HG03457 (cell line): ENCODE measurements around the gene GPRIN2.
"Not testable (repeated sequence)": the region's sequence is repeated elsewhere in the genome, so short reads cannot be mapped to it uniquely, and the experiment has no call there.

Experiments
- ATAC-seq: cut with Tn5 transposase; IDR thresholded peaks from one replicate; pipeline ENCODE4 v1.9.1; 2021; ENCODE audit warnings: moderate number of reproducible peaks; ENCODE audit not compliant: unreplicated experiment

GPRIN2 gene

DNA sequence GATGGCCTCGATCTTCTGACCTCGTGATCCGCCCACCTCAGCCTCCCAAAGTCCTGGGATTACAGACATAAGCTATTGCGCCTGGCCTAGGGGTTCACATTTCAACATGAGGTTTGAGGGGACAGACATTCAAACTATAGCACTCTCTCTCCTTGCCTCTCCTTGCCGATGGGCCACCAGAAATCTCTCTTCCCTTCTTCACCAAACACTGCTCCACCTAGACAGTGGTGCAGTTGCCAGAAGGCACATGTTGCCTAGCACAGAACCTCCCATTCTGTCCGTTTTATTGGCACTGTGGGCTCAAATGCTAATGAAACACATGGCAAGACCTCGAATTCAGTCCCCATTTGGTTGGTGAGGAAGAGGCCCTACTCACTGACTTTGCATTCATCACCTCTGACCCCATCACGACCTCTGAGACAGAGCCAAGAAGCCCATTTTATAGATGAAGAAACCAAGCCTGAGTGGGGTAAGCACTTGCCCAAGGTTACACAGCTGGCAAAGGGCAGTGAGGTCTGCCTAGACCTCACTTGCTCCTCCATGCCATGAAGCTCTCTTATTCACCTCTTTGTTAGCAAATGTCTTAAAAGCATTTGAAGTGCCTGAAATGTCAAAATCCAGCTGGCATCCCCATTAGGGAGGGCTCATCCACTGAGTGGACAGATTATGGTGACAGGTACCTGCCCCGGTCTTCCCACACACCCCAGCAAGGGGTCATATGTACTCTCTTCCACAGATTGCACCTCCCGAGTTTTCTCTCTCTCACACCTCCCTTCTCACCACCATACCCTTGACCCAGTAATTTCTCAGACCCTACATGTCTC is 34.0 kb downstream of the GPRIN2 start:
- no peak for ATAC-seq

DNA sequence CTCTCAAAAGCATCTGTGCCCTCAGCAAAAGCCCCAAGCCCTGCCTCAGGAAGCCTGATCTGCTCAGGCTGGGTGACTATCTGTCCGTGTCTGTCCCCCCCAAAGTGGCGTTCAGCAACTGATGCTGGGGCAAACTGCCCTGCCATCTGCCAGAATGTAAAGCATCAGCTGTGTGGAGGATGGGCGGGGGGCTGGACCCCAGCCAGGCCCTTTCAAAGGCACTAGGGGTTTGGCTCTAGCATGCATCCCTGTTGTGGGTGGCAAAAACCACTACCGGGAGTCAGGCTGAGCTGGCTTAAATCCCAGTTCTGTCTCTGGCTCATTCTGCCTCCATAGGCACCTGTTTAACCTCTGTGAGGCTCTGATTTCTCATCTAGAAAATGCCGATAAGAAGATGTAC is 35.5 kb downstream of the GPRIN2 start:
- no peak for ATAC-seq

DNA sequence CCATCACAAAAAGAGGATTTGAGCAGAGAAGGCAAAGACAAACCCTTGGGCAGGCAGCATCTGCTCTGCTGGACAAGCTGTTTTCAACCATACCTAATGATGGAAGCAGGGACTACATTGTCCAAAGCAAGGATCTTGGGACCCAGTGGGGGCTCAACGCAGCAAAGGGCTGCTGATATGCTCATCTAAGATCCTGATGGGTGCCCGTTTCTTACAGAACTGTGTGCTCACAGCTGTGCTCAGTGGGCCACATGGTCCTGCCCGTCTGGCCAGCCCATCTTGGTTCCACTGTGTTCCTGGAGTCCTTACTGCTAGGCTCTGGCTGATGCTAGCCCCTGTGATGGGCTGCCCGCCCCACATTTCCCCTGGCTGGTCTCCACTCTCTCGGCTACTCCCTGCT is 36.1 kb downstream of the GPRIN2 start:
- no peak for ATAC-seq

DNA sequence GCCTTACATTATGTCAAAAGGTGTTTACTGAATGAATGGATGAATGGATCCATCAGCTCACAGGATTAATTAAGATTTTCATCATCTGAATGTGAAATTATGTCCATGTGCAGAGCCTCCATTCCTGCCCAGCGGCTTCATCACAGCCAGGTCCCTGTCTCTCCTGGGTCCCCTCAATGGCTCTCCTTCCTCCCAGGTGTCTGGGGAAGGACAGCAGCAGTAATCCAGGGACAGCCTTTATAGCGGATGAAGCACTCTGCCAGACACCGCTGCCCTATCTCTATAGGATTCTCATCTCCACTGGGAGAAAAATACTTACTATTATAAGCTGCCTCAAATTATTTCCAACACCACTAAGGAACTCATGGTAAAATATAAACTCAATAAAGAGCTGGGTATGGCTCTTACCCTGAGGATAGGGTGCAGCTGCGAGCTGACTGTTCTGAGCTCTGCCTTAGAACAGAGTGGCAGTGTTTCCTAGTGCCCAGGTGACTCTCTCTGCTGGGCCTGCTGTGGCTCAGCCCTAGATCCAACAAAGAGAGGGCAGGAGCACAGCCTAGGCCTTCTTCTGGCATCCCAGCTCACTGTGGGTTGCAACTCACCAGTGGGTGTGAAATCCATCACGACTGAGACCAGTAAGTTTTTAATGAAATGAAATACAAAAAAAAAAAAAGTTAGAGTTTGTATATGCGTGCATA is 38.3 kb downstream of the GPRIN2 start:
- no peak for ATAC-seq

DNA sequence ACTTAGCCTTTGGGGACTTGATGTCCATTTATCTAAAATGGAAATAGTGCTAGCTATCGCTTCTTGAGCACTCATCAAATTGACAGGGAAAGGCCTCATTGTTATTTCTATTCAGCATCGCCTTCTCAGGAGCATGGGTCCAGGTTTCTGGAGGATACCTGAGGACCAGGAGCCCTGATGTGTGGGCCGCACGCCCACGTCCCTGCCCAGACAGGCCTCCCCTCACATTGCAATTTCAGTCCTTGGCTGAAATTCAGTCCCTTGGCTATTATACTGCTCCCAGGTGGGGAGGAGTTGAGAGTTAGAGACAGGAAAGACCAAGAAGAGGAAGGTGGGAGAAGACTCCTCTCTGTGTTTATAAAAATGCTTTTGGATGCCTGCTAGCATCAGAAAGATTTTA is 38.9 kb downstream of the GPRIN2 start:
- no peak for ATAC-seq

DNA sequence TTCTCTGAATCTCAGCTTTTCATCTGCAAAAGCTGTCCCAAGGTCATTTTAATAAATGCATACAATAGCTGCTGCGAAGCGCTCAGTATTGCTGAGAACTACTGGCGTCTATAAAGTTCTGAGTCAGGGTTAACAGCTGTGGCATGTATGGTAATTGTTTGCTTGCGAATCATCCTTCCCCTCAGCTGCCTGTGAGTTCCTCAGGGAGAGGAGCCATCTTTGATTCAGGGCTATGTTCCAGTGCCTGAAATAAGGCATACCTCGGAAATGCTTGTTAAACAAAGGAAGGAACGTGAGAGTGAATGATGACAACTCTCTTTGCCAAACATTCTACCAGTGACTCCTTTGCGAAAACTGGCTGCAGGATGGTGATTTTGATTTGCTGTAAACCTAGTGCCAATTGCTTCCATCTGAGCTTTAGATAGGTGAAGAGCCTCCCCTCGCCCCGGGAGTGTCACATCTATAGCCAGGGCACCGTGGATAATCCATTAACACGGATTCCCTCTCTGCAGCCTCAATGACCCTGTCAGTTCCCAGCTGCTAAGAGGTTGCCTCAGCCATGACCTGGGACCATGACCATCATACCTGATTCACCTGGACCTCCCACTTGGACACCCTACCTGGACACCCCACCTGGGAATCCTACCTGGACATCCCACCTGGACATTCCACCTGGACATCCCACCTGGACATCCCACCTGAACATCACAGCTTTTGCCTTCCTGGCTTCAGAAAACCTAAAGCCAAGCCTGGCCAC is 39.6 kb downstream of the GPRIN2 start:
- ATAC-seq = no peak

DNA sequence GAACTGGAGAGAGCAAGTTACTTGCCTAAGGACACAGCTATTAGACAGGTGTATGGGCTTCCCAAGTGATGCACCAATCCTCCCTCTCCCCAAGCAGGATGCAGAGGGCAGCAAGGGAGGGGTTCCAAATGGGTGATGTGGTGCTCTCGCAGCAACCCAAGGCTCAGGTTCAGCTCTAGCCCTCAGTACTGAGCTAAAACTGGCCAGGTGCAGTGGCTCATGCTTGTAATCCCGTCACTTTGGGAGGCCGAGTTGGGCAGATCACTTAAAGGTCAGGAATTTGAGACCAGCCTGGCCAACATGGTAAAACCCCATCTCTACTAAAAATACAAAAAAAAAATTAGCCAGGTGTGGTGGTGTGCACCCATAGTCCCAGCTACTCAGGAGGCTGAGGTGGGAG is 40.7 kb downstream of the GPRIN2 start:
- no peak for ATAC-seq

DNA sequence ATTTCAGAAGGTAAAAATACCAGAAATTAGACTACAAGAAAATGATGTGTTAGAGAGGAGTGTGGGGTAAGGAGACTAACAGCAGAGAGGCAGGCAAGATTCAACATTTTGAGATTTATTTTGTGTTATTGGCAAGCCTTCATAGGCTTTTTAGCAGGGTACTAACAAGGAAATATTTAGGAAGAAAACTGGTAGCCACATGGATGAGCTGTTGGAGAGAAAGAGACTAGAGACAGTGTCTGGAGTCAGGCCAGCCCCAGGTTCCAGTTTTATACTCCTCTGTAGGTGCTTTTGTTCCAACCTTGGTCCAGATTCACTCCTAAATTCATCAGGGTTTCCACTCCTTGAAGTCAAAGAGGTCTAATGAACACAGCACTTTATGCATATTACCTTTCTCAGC is 41.1 kb downstream of the GPRIN2 start:
- no peak for ATAC-seq

DNA sequence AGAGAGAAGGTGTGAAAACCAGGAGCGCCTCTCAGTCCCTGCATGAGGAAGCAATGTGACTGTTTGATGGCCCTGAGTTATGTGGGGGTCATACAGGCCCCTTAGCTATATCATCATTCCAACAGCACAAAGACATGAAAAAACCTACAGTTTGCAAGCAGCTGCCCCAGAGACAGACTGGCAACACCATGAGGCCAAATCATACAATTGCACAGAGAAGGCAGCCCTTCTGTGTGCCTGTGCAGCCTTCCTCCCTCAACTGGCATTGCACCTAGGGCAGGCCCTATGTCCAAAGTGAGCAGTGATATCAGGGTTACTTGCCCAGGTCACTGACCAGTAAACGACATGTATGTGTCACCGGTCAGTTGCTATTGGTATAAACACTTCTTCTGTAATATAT is 41.6 kb downstream of the GPRIN2 start:
- ATAC-seq = no peak

DNA sequence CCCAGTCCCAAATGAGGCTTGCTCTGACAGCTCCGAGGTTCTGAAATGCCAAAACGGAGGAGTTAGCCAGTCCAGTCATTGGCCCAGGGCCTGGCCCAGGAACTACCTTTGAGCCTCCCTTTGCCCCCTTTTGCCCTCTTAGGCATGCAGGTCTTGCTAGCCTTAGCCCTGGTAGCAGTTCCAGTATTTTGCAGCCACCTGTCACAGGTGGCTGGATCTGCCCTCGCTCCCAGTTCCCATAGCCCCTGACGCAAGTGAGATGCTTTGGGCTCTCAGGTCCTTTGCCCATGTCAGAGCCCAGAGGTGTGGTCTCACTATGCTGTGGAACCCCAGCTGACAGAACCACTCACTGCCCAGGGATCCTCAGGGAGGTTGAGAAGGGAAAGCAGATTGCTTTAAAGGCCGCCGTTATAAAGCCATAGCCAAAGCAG is 42.0 kb downstream of the GPRIN2 start:
- ATAC-seq = no peak

DNA sequence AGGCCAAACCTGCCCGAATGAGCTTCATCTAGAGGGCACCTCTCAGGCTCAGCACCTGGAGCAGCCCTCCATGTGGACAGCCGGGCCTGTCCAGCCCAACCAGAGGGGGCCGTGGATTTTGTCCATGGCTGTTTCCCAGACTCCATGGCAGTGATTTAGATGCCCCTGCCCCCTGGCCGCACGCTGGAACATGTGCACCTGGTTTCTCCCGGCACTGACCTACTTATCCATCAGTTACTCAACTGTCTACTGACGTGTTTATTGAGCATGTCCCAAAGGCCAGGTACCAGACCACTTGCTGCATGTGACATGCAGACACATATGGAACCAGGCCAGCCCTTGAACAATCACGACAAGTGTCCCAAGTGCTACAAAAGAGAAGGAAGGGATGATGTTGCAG is 43.1 kb downstream of the GPRIN2 start:
- ATAC-seq = not testable (repeated sequence)

DNA sequence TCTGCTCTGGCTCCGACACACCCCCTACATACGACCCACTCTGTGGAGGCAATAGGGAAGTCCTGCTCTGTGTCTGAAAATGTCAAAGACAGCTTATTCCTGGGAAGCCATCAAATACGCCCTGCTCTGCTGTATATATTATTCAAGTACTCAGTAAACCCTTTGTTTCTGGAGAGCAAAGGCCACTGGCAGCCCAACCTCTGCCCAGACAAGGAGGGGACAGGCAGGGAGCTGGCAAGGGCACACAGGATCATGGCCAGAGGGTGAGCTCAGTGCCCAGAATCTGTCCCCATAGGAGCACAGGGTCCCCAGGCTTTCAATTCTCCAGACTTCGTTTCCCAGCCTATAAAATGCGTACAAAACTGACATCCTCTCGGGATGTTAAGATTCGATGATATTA is 43.7 kb downstream of the GPRIN2 start:
- not testable (repeated sequence) for ATAC-seq

DNA sequence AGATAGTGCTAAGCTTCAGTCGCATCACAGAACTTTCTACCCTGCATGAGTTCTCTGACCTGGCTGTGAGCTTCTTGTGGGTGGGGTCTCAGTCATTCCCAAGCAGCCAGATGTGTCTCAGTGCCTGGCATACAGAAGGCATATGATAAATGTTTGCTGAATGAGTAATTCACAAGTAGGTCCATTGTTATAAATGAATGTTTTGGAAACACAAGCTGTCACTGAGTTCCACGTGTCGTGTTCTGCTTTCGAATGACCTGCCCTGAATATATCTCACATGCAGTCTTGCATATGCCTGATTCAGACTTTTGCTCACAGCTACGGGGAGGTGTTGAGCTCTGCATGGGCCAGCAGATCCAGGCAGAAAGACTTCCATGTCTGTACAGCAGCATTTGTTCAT is 44.5 kb downstream of the GPRIN2 start:
- ATAC-seq = not testable (repeated sequence)
